GM19043 (cell line): ENCODE results near the gene TCHP.
"Not testable (repeated sequence)": the region's sequence is repeated elsewhere in the genome, so short reads cannot be mapped to it uniquely, and the experiment has no call there.

Source experiments
- ATAC-seq: cut with Tn5 transposase; IDR thresholded peaks from one replicate; pipeline ENCODE4 v1.9.1; 2021; ENCODE audit warnings: low read depth; ENCODE audit not compliant: unreplicated experiment

Gene TCHP

GRCh38 chr12:109902891-109903418 lies 2.9 kb downstream of the TCHP start:
- ATAC-seq: no peak

- no peak for ATAC-seq
Observed at GRCh38 chr12:109905301-109905700, 5.2 kb downstream of the TCHP start.

GRCh38 chr12:109910254-109910968 lies 10.3 kb downstream of the TCHP start:
- no peak for ATAC-seq

GRCh38 chr12:109910969-109911348 lies 10.9 kb downstream of the TCHP start:
- ATAC-seq: no peak

- ATAC-seq: no peak
Observed at GRCh38 chr12:109912855-109913321, 12.8 kb downstream of the TCHP start.

- ATAC-seq: no peak
Observed at GRCh38 chr12:109914461-109914860, 14.4 kb downstream of the TCHP start.

- no peak for ATAC-seq
Observed at GRCh38 chr12:109915171-109916040, 15.3 kb downstream of the TCHP start.

GRCh38 chr12:109916045-109916444 lies 16.0 kb downstream of the TCHP start:
- ATAC-seq: no peak

- no peak for ATAC-seq
Observed at GRCh38 chr12:109919456-109919855, 19.4 kb downstream of the TCHP start.

GRCh38 chr12:109920261-109920780 lies 20.2 kb downstream of the TCHP start:
- no peak for ATAC-seq

GRCh38 chr12:109921982-109922381 lies 21.9 kb downstream of the TCHP start:
- ATAC-seq: no peak

GRCh38 chr12:109923038-109923437 lies 23.0 kb downstream of the TCHP start:
- no peak for ATAC-seq

GRCh38 chr12:109923481-109924245 lies 23.6 kb downstream of the TCHP start:
- ATAC-seq: no peak

GRCh38 chr12:109925185-109925840 lies 25.2 kb downstream of the TCHP start:
- ATAC-seq: no peak

GRCh38 chr12:109926016-109926415 lies 25.9 kb downstream of the TCHP start:
- no peak for ATAC-seq

GRCh38 chr12:109926488-109927210 lies 26.6 kb downstream of the TCHP start:
- no peak for ATAC-seq

- no peak for ATAC-seq
Observed at GRCh38 chr12:109927622-109928021, 27.5 kb downstream of the TCHP start.

- ATAC-seq: no peak
Observed at GRCh38 chr12:109928058-109928656, 28.1 kb downstream of the TCHP start.

GRCh38 chr12:109929326-109929725 lies 29.3 kb downstream of the TCHP start:
- ATAC-seq: not testable (repeated sequence)
